Measurements from ENCODE around the gene HNRNPD. TPM values are rescaled to one million over a fixed set of nuclear protein-coding genes. Genes with fewer than 3 reads are reported as not detected.

HNRNPD gene
- total RNA-seq, 1 experiment from 2014 or later = 580 TPM

- DNase-seq (ENCODE audit: low spot score) (no peak), ATAC-seq (no peak)
- CTCF ChIA-PET = no interaction called here
Observed at GRCh38 chr4:82401600-82401999, 27.8 kb upstream of the HNRNPD start.

GRCh38 chr4:82398263-82398662 lies 24.5 kb upstream of the HNRNPD start:
- ATAC-seq = no peak
- Mint-ChIP-seq H3K27ac (no peak overlapping the region), H3K9me3 (no peaks in the 10 kb centered on the region), H3K4me3 (no peak overlapping the region), H3K4me1 (peaks cover 7% of the 10 kb centered on the region), H3K36me3 (no peaks in the 10 kb centered on the region), H3K27me3 (ENCODE audit: low read depth) (no peaks in the 10 kb centered on the region)
- no peak for TF ChIP-seq ERG (CRISPR knock-in tag; IDR thresholded peaks at IDR 0.05)
- no peak for TF ChIP-seq NFATC4 (CRISPR knock-in tag; IDR thresholded peaks at IDR 0.05)
- TF ChIP-seq RELA (CRISPR knock-in tag; IDR thresholded peaks at IDR 0.05; ENCODE audit: borderline replicate concordance) = no peak
- TF ChIP-seq ZNF396 (CRISPR knock-in tag; IDR thresholded peaks at IDR 0.05; ENCODE audit: borderline replicate concordance) = no peak
- ChIA-PET POLR2A (interaction anchor here (0.7 kb wide), 1 partner anchor 265 kb away, joined by 3 read pairs; no protein-coding TSS in a partner anchor), CTCF (no interaction called here)
- DNase-seq (ENCODE audit: low spot score) = no peak

More at GRCh38 chr4:82401600-82401999, 27.8 kb upstream of the HNRNPD start:
- Mint-ChIP-seq H3K4me3 (no peak overlapping the region), H3K4me1 (no peaks in the 10 kb centered on the region), H3K36me3 (no peaks in the 10 kb centered on the region), H3K27me3 (ENCODE audit: low read depth) (no peaks in the 10 kb centered on the region), H3K27ac (no peak overlapping the region), H3K9me3 (no peaks in the 10 kb centered on the region)
- POLR2A ChIA-PET = no interaction called here
- no peak for TF ChIP-seq ZNF121 (CRISPR knock-in tag; IDR thresholded peaks at IDR 0.05)

- H3K27me3 Mint-ChIP-seq (ENCODE audit: low read depth) = no peaks in the 10 kb centered on the region
- no peaks in the 10 kb centered on the region for H3K9me3 Mint-ChIP-seq
- DNase-seq (ENCODE audit: low spot score) = no peak
- POLR2A ChIA-PET = no interaction called here
- peaks cover 7% of the 10 kb centered on the region for H3K4me1 Mint-ChIP-seq
- no peak overlapping the region for H3K27ac Mint-ChIP-seq
- CTCF ChIA-PET = no interaction called here
- H3K36me3 Mint-ChIP-seq = no peaks in the 10 kb centered on the region
- no peak for ATAC-seq
- H3K4me3 Mint-ChIP-seq = no peak overlapping the region
- TF ChIP-seq ESRRA (CRISPR knock-in tag; IDR thresholded peaks at IDR 0.05; ENCODE audit: borderline replicate concordance) = no peak
- TF ChIP-seq IRF2 (CRISPR knock-in tag; IDR thresholded peaks at IDR 0.05; ENCODE audit: borderline replicate concordance, low read depth) = no peak
- no peak for TF ChIP-seq CDX4 (CRISPR knock-in tag; IDR thresholded peaks at IDR 0.05; ENCODE audit: borderline replicate concordance)
- no peak for TF ChIP-seq ZNF416 (CRISPR knock-in tag; IDR thresholded peaks at IDR 0.05)
- no peak for TF ChIP-seq GABPB1 (CRISPR knock-in tag; IDR thresholded peaks at IDR 0.05)
- TF ChIP-seq ZBTB43 (CRISPR knock-in tag; IDR thresholded peaks at IDR 0.05) = no peak
- TF ChIP-seq CTCF (IDR thresholded peaks at IDR 0.05) = no peak
- TF ChIP-seq NR2C2 (CRISPR knock-in tag; IDR thresholded peaks at IDR 0.05) = no peak
- no peak for TF ChIP-seq ZNF263 (CRISPR knock-in tag; IDR thresholded peaks at IDR 0.05; ENCODE audit: low read depth)
- no peak for TF ChIP-seq STAT6 (CRISPR knock-in tag; conservative IDR thresholded peaks at IDR 0.05; ENCODE audit: low read depth)
- TF ChIP-seq SMAD4 (CRISPR knock-in tag; IDR thresholded peaks at IDR 0.05) = no peak
- no peak for TF ChIP-seq E2F4 (CRISPR knock-in tag; IDR thresholded peaks at IDR 0.05; ENCODE audit: borderline replicate concordance, low read depth)
- no peak for TF ChIP-seq USF1 (CRISPR knock-in tag; IDR thresholded peaks at IDR 0.05)
- TF ChIP-seq FOXP1 (CRISPR knock-in tag; IDR thresholded peaks at IDR 0.05; ENCODE audit: borderline replicate concordance) = no peak
- no peak for TF ChIP-seq IRF1 (CRISPR knock-in tag; IDR thresholded peaks at IDR 0.05)
- TF ChIP-seq TEAD1 (CRISPR knock-in tag; IDR thresholded peaks at IDR 0.05) = no peak
- TF ChIP-seq ZBTB21 (CRISPR knock-in tag; IDR thresholded peaks at IDR 0.05; ENCODE audit: borderline replicate concordance) = no peak
- TF ChIP-seq ETV6 (CRISPR knock-in tag; IDR thresholded peaks at IDR 0.05) = no peak
Observed at GRCh38 chr4:82397527-82397926, 23.7 kb upstream of the HNRNPD start.

All from WTC11 (cell line).